A673 (cell line): ENCODE results near the gene PXDN. TPM values are rescaled to one million over a fixed set of nuclear protein-coding genes. Genes with fewer than 3 reads are reported as not detected.
"Not testable (repeated sequence)": the region's sequence is repeated elsewhere in the genome, so short reads cannot be mapped to it uniquely, and the experiment has no call there.

Source experiments
- BruUV-seq: library from RNA; stranded (reverse); fragments of 400-500 nt; replicated peaks from 2 replicates; lab custom pipeline; 2021; lab: Mats Ljungman, UMichigan
- CTCF ChIA-PET: fragments of 300-600 bp; sonication (Branson Sonifier 250); formaldehyde crosslinking; loops from one replicate; lab custom pipeline; 2022; ENCODE audit warnings: antibody characterized with exemption; lab: Charles Lee
- POLR2A ChIA-PET: fragments of 300-600 bp; sonication (Branson Sonifier 250); formaldehyde crosslinking; loops from one replicate; lab custom pipeline; 2022; ENCODE audit warnings: antibody characterized with exemption; ENCODE audit not compliant: low non-redundant PET; lab: Charles Lee
- DNase-seq: peaks from one replicate; pipeline ENCODE4 v3.0.0-alpha.2; 2015; ENCODE audit warnings: low spot score
- H3K27ac ChIP-seq: fragments of 200-600 bp; sonication (generic); 2 replicates; pipeline ENCODE4 v1.5.1; 2016; ENCODE audit warnings: mixed run types, low read depth, mild to moderate bottlenecking, mixed read lengths, antibody characterized with exemption, low read length; ENCODE audit not compliant: poor library complexity, severe bottlenecking
- H3K27me3 ChIP-seq: fragments of 200-600 bp; sonication (generic); replicated peaks from 2 replicates; pipeline ENCODE4 v1.6.1; 2017; ENCODE audit warnings: mixed run types, low read depth, mild to moderate bottlenecking, mixed read lengths, antibody characterized with exemption, low read length; ENCODE audit not compliant: insufficient read depth, poor library complexity
- H3K36me3 ChIP-seq: fragments of 200-600 bp; sonication (generic); 2 replicates; pipeline ENCODE4 v1.6.1; 2016; ENCODE audit warnings: mixed run types, mild to moderate bottlenecking, mixed read lengths, antibody characterized with exemption, low read length; ENCODE audit not compliant: insufficient read depth, poor library complexity, severe bottlenecking
- H3K4me1 ChIP-seq: fragments of 200-600 bp; sonication (generic); 2 replicates; pipeline ENCODE4 v1.6.1; 2017; ENCODE audit warnings: mixed run types, mild to moderate bottlenecking, mixed read lengths, antibody characterized with exemption, low read length; ENCODE audit not compliant: insufficient read depth, poor library complexity, severe bottlenecking
- H3K4me3 ChIP-seq: fragments of 200-600 bp; sonication (generic); 2 replicates; pipeline ENCODE4 v1.5.1; 2016; ENCODE audit warnings: low read depth, mixed run types, mild to moderate bottlenecking, mixed read lengths, low read length; ENCODE audit not compliant: poor library complexity, severe bottlenecking
- H3K9me3 ChIP-seq: fragments of 200-600 bp; sonication (generic); 2 replicates; pipeline ENCODE4 v1.6.1; 2016; ENCODE audit warnings: mixed run types, low read depth, mild to moderate bottlenecking, mixed read lengths, antibody characterized with exemption, low read length; ENCODE audit not compliant: poor library complexity, severe bottlenecking
- EZH2 ChIP-seq: fragments of 200-600 bp; sonication (generic); IDR thresholded peaks from 2 replicates; pipeline ENCODE4 v1.6.1; 2017; ENCODE audit warnings: borderline replicate concordance, low read depth, mild to moderate bottlenecking, mixed read lengths, antibody characterized with exemption, low read length; ENCODE audit not compliant: poor library complexity, severe bottlenecking
- intact Hi-C: fragments of 100-400 bp; cut with micrococcal nuclease; formaldehyde crosslinking; loops from one replicate; pipeline ENCODE4 v1.10.0; 2022; ENCODE audit not compliant: unreplicated experiment
- total RNA-seq: library from RNA; stranded (reverse); gene quantifications from 2 replicates; pipeline ENCODE4 v1.2.3, GENCODE V29; 2021
- TF ChIP-seq, protein P1 (sequence below): fragments of 300-800, 200-600 bp; sonication (generic); conservative IDR thresholded peaks from 2 replicates; pipeline ENCODE4 v1.5.1; 2017; ENCODE audit warnings: low read depth, mild to moderate bottlenecking, antibody characterized with exemption, low read length, moderate library complexity, mixed read lengths

Gene PXDN
- total RNA-seq, 1 experiment from 2014 or later = 162 TPM

GRCh38 chr2:1766425-1766824, 22.1 kb upstream of the PXDN start:
- CTCF ChIA-PET = interaction anchor here (1.1 kb wide), 1 partner anchor 16 kb away, joined by 5 read pairs; no protein-coding TSS in a partner anchor
- no peaks in the 10 kb centered on the region for H3K27me3 ChIP-seq

GRCh38 chr2:1765201-1765600, 20.9 kb upstream of the PXDN start:
- H3K4me1 ChIP-seq, H3K9me3 ChIP-seq, H3K36me3 ChIP-seq, DNase-seq, POLR2A ChIA-PET, BruUV-seq, H3K27me3 ChIP-seq, H3K4me3 ChIP-seq, H3K27ac ChIP-seq, CTCF ChIA-PET: not testable (repeated sequence)
- intact Hi-C loops = loop anchor here (5.0 kb wide), 1 partner anchor 213 kb away; no protein-coding TSS in a partner anchor

More at GRCh38 chr2:1766425-1766824, 22.1 kb upstream of the PXDN start:
- intact Hi-C loops = loop anchor here (5.0 kb wide), 1 partner anchor 214 kb away; no protein-coding TSS in a partner anchor
- Histone ChIP-seq H3K9me3 (no peaks in the 10 kb centered on the region), H3K27ac (no peak overlapping the region), H3K4me3 (no peak overlapping the region), H3K36me3 (no peaks in the 10 kb centered on the region), H3K4me1 (no peaks in the 10 kb centered on the region)
- no TSS peak for BruUV-seq
- TF ChIP-seq, protein P1, sequence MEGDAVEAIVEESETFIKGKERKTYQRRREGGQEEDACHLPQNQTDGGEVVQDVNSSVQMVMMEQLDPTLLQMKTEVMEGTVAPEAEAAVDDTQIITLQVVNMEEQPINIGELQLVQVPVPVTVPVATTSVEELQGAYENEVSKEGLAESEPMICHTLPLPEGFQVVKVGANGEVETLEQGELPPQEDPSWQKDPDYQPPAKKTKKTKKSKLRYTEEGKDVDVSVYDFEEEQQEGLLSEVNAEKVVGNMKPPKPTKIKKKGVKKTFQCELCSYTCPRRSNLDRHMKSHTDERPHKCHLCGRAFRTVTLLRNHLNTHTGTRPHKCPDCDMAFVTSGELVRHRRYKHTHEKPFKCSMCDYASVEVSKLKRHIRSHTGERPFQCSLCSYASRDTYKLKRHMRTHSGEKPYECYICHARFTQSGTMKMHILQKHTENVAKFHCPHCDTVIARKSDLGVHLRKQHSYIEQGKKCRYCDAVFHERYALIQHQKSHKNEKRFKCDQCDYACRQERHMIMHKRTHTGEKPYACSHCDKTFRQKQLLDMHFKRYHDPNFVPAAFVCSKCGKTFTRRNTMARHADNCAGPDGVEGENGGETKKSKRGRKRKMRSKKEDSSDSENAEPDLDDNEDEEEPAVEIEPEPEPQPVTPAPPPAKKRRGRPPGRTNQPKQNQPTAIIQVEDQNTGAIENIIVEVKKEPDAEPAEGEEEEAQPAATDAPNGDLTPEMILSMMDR = no peak
- no peak for TF ChIP-seq EZH2
- POLR2A ChIA-PET = interaction anchor here (0.6 kb wide), 1 partner anchor 865 kb away, joined by 6 read pairs; no protein-coding TSS in a partner anchor
- no peak for DNase-seq

- CTCF ChIA-PET = no interaction called here
- BruUV-seq = no TSS peak
- H3K36me3 ChIP-seq = no peaks in the 10 kb centered on the region
- intact Hi-C loops = no loop called here
- no peaks in the 10 kb centered on the region for H3K27me3 ChIP-seq
- POLR2A ChIA-PET = no interaction called here
- DNase-seq = no peak
- no peak for TF ChIP-seq EZH2
- TF ChIP-seq, protein P1 = no peak
- H3K9me3 ChIP-seq = peaks cover 4% of the 10 kb centered on the region
- no peaks in the 10 kb centered on the region for H3K4me1 ChIP-seq
- H3K4me3 ChIP-seq = no peak overlapping the region
- H3K27ac ChIP-seq = no peak overlapping the region
These were observed 15.3 kb upstream of the PXDN start for GRCh38 chr2:1759611-1759930.
